Keratinocyte (primary cell): ENCODE results near the gene PADI1.

Experiments
- CTCF ChIP-seq, 3 experiments: IDR thresholded peaks in 1 of 3; conservative IDR thresholded peaks in 1 of 3; optimal IDR thresholded peaks in 1 of 3; 2 replicates in 2 of 3; 3 replicates in 1 of 3; pipeline versions ENCODE3 to v1.5.1; 2011; ENCODE audit warnings: low read length in 3 of 3, mild to moderate bottlenecking in 3 of 3, moderate library complexity in 2 of 3, control low read depth in 1 of 3, inconsistent platforms in 1 of 3; ENCODE audit not compliant: insufficient read depth in 2 of 3; ENCODE audit errors: extremely low read depth in 1 of 3
- EZH2 ChIP-seq: IDR thresholded peaks from one replicate; pipeline ENCODE4 v1.6.1; 2012; ENCODE audit warnings: inconsistent platforms, mild to moderate bottlenecking, low read length, moderate library complexity

- TF ChIP-seq CTCF (optimal IDR thresholded peaks at IDR 0.05 in 1 of 3, IDR thresholded peaks at IDR 0.05 in 1 of 3, conservative IDR thresholded peaks at IDR 0.05 in 1 of 3; ENCODE audit: extremely low read depth in 1 of 3, insufficient read depth in 2 of 3, low read length in 3 of 3): no peak
- TF ChIP-seq EZH2: no peak
These were observed 28.9 kb downstream of the PADI1 start for GRCh38 chr1:17233675-17234320.
